ENCODE measurements around the gene FOXP1.

Gene FOXP1

GRCh38 chr3:71583566-71584393 is at the start of gene FOXP1:
TSS of gene FOXP1 (minus strand) at chr3:71583728. CDS start at chr3:71198381, 385,347 bp downstream.
- Histone ChIP-seq H3F3A (ENCODE audit: insufficient read depth) (peaks cover 23% of the 10 kb centered on the region), H3K9ac (ENCODE audit: low read length) (peak within 1 kb of the TSS; percentile 44), H3K4me3 (ENCODE audit: insufficient read depth, low read length, poor library complexity, severe bottlenecking) (peak within 1 kb of the TSS; percentile 73), H3K27ac (ENCODE audit: low read depth, low read length) (no peak within 1 kb of the TSS), H3K79me2 (ENCODE audit: insufficient read depth, low read length) (no peaks in the 10 kb centered on the region), H4K20me1 (ENCODE audit: low read depth, low read length) (no peaks in the 10 kb centered on the region), H3K36me3 (ENCODE audit: low read length) (no peaks in the 10 kb centered on the region), H3K9me2 (replicated peaks; ENCODE audit: insufficient read depth, low read length) (no peaks in the 10 kb centered on the region), H2AFZ (ENCODE audit: low read depth, low read length, severe bottlenecking) (peak within 1 kb of the TSS; percentile 68), H3K4me2 (ENCODE audit: low read depth, low read length, poor library complexity, severe bottlenecking) (peak within 1 kb of the TSS; percentile 96), H3K27me3 (ENCODE audit: low read length) (no peaks in the 10 kb centered on the region), H3K9me3 (ENCODE audit: insufficient read depth, low read length) (no peaks in the 10 kb centered on the region)
- TF ChIP-seq CTCF (IDR thresholded peaks at IDR 0.05; ENCODE audit: insufficient read depth, low read length, poor library complexity, severe bottlenecking) = no peak
- TF ChIP-seq EZH2phosphoT487 (conservative IDR thresholded peaks at IDR 0.05; ENCODE audit: low read length) = no peak

DNA sequence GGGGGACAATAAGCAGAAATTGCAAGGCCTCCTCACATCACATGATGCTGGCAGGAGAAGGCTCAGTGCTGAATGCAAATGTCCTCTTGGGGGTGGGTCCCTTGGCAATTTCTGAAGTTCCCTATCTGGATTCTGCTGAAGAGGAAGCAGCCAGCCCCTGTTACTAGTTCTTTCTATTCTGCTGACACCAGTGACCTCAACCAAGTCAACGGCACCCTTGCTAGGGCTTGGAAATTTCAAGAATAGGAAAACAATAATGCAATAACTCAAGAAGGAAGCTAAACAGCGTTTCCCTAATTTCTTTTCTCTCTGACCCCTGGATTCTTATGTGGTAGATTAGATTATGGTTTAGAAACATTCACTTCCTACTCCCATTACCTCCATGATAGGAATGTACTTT is 46.2 kb upstream of the FOXP1 start:
- Histone ChIP-seq H3K79me2 (ENCODE audit: insufficient read depth, low read length) (no peaks in the 10 kb centered on the region), H3K4me3 (ENCODE audit: insufficient read depth, low read length, poor library complexity, severe bottlenecking) (no peak overlapping the region), H3K27me3 (ENCODE audit: low read length) (no peaks in the 10 kb centered on the region), H3F3A (ENCODE audit: insufficient read depth) (no peaks in the 10 kb centered on the region), H3K9me2 (replicated peaks; ENCODE audit: insufficient read depth, low read length) (no peaks in the 10 kb centered on the region), H4K20me1 (ENCODE audit: low read depth, low read length) (no peaks in the 10 kb centered on the region), H3K36me3 (ENCODE audit: low read length) (no peaks in the 10 kb centered on the region), H3K27ac (ENCODE audit: low read depth, low read length) (no peak overlapping the region), H3K4me2 (ENCODE audit: low read depth, low read length, poor library complexity, severe bottlenecking) (no peak overlapping the region), H3K9me3 (ENCODE audit: insufficient read depth, low read length) (no peaks in the 10 kb centered on the region), H3K9ac (ENCODE audit: low read length) (no peak overlapping the region), H2AFZ (ENCODE audit: low read depth, low read length, severe bottlenecking) (no peak overlapping the region)
- TF ChIP-seq EZH2phosphoT487 (conservative IDR thresholded peaks at IDR 0.05; ENCODE audit: low read length) = no peak
- TF ChIP-seq CTCF (IDR thresholded peaks at IDR 0.05; ENCODE audit: insufficient read depth, low read length, poor library complexity, severe bottlenecking) = no peak

DNA sequence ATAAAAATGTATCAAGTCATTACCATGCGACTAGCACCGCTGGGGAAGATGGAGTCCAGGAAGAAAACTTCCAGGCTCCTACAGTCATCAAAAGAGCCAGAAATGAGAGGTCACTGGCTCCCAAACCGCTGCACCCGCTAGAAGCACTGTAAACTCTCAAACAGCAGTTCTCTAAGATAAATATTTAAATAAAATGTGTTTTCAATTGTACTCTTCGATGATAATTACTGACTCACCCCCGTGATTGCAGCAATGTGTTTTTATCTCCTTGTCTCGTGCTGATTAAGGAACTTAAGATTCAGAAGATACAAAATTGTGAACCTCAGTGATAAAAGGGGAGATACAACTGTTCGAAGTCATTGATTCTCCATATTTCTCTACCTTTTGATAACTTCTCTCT is 45.8 kb upstream of the FOXP1 start:
- Histone ChIP-seq H3K27me3 (ENCODE audit: low read length) (no peaks in the 10 kb centered on the region), H3K9me3 (ENCODE audit: insufficient read depth, low read length) (no peaks in the 10 kb centered on the region), H2AFZ (ENCODE audit: low read depth, low read length, severe bottlenecking) (no peak overlapping the region), H3K27ac (ENCODE audit: low read depth, low read length) (no peak overlapping the region), H4K20me1 (ENCODE audit: low read depth, low read length) (no peaks in the 10 kb centered on the region), H3K79me2 (ENCODE audit: insufficient read depth, low read length) (no peaks in the 10 kb centered on the region), H3K9ac (ENCODE audit: low read length) (no peak overlapping the region), H3K4me2 (ENCODE audit: low read depth, low read length, poor library complexity, severe bottlenecking) (no peak overlapping the region), H3K9me2 (replicated peaks; ENCODE audit: insufficient read depth, low read length) (no peaks in the 10 kb centered on the region), H3K4me3 (ENCODE audit: insufficient read depth, low read length, poor library complexity, severe bottlenecking) (no peak overlapping the region), H3F3A (ENCODE audit: insufficient read depth) (no peaks in the 10 kb centered on the region), H3K36me3 (ENCODE audit: low read length) (no peaks in the 10 kb centered on the region)
- TF ChIP-seq EZH2phosphoT487 (conservative IDR thresholded peaks at IDR 0.05; ENCODE audit: low read length) = no peak
- TF ChIP-seq CTCF (IDR thresholded peaks at IDR 0.05; ENCODE audit: insufficient read depth, low read length, poor library complexity, severe bottlenecking) = no peak

Measured in SU-DHL-6 (cell line).